Loucy (cell line): Measurements from ENCODE around the gene CFAP97D2.

Experiments used
- EZH2phosphoT487 ChIP-seq: fragments of 200-600 bp; IDR thresholded peaks from 2 replicates; pipeline ENCODE4 v1.6.1; 2018; ENCODE audit warnings: antibody characterized with exemption, mild to moderate bottlenecking, moderate library complexity, borderline replicate concordance
- TF ChIP-seq, protein P1 (sequence below): fragments of 200-600 bp; sonication (generic); conservative IDR thresholded peaks from 2 replicates; pipeline ENCODE4 v1.5.1; 2014; ENCODE audit warnings: mild to moderate bottlenecking, antibody characterized with exemption, low read length

DNA sequence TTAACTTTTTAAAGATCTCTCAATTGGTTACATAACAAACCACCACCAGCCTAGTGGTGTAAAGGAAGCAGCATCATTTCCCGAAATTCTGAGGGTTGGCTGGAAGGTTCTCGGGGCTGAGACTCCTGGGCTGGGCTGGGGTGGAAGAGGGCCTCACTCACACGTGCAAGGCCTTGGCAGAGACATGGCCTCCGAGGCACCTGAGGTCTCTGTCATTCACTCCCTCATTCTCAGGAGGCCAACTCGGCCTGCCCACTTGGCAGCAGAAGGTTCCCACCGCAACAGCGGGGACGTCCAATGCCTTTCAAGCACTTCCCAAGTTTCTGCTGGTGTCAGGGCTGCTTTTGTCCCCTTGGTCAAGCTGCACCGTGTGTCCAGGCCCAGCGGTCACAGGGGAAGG, 28.0 kb upstream of the CFAP97D2 start:
- TF ChIP-seq, protein P1, sequence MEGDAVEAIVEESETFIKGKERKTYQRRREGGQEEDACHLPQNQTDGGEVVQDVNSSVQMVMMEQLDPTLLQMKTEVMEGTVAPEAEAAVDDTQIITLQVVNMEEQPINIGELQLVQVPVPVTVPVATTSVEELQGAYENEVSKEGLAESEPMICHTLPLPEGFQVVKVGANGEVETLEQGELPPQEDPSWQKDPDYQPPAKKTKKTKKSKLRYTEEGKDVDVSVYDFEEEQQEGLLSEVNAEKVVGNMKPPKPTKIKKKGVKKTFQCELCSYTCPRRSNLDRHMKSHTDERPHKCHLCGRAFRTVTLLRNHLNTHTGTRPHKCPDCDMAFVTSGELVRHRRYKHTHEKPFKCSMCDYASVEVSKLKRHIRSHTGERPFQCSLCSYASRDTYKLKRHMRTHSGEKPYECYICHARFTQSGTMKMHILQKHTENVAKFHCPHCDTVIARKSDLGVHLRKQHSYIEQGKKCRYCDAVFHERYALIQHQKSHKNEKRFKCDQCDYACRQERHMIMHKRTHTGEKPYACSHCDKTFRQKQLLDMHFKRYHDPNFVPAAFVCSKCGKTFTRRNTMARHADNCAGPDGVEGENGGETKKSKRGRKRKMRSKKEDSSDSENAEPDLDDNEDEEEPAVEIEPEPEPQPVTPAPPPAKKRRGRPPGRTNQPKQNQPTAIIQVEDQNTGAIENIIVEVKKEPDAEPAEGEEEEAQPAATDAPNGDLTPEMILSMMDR, result no peak
- TF ChIP-seq EZH2phosphoT487, result no peak
